NB4 (cell line): ENCODE measurements around the gene RAB43.

Experiments
- POLR2A ChIP-seq: IDR thresholded peaks from 2 replicates; pipeline ENCODE4 v1.6.1; 2011; ENCODE audit warnings: mild to moderate bottlenecking; ENCODE audit not compliant: insufficient read length; ENCODE audit errors: extremely low read depth
- TF ChIP-seq, protein P1 (sequence below): IDR thresholded peaks from one replicate; pipeline ENCODE4 v1.5.1; 2012; ENCODE audit warnings: low read depth, low read length
- TF ChIP-seq, protein P2 (sequence below): IDR thresholded peaks from 2 replicates; pipeline ENCODE4 v1.6.1; 2011; ENCODE audit warnings: low read depth, low read length

GRCh38 chr3:129038121-129038855 is 83.3 kb downstream of the RAB43 start:
- TF ChIP-seq, protein P1, sequence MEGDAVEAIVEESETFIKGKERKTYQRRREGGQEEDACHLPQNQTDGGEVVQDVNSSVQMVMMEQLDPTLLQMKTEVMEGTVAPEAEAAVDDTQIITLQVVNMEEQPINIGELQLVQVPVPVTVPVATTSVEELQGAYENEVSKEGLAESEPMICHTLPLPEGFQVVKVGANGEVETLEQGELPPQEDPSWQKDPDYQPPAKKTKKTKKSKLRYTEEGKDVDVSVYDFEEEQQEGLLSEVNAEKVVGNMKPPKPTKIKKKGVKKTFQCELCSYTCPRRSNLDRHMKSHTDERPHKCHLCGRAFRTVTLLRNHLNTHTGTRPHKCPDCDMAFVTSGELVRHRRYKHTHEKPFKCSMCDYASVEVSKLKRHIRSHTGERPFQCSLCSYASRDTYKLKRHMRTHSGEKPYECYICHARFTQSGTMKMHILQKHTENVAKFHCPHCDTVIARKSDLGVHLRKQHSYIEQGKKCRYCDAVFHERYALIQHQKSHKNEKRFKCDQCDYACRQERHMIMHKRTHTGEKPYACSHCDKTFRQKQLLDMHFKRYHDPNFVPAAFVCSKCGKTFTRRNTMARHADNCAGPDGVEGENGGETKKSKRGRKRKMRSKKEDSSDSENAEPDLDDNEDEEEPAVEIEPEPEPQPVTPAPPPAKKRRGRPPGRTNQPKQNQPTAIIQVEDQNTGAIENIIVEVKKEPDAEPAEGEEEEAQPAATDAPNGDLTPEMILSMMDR, result no peak
- no peak for TF ChIP-seq POLR2A
- TF ChIP-seq, protein P2, sequence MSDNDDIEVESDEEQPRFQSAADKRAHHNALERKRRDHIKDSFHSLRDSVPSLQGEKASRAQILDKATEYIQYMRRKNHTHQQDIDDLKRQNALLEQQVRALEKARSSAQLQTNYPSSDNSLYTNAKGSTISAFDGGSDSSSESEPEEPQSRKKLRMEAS, result no peak
